ENCODE results near the gene CCL2. TPM values are rescaled to one million over a fixed set of nuclear protein-coding genes. Genes with fewer than 3 reads are reported as not detected.

CCL2 gene
- total and polyA plus RNA-seq, 2 experiments from 2014 or later = 1.5 to 18.5 TPM

- TF ChIP-seq, protein P1, sequence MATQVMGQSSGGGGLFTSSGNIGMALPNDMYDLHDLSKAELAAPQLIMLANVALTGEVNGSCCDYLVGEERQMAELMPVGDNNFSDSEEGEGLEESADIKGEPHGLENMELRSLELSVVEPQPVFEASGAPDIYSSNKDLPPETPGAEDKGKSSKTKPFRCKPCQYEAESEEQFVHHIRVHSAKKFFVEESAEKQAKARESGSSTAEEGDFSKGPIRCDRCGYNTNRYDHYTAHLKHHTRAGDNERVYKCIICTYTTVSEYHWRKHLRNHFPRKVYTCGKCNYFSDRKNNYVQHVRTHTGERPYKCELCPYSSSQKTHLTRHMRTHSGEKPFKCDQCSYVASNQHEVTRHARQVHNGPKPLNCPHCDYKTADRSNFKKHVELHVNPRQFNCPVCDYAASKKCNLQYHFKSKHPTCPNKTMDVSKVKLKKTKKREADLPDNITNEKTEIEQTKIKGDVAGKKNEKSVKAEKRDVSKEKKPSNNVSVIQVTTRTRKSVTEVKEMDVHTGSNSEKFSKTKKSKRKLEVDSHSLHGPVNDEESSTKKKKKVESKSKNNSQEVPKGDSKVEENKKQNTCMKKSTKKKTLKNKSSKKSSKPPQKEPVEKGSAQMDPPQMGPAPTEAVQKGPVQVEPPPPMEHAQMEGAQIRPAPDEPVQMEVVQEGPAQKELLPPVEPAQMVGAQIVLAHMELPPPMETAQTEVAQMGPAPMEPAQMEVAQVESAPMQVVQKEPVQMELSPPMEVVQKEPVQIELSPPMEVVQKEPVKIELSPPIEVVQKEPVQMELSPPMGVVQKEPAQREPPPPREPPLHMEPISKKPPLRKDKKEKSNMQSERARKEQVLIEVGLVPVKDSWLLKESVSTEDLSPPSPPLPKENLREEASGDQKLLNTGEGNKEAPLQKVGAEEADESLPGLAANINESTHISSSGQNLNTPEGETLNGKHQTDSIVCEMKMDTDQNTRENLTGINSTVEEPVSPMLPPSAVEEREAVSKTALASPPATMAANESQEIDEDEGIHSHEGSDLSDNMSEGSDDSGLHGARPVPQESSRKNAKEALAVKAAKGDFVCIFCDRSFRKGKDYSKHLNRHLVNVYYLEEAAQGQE (IDR thresholded peaks at IDR 0.05; ENCODE audit: unreplicated experiment) = no peak
- no peak for TF ChIP-seq STAT1 (IDR thresholded peaks at IDR 0.05; ENCODE audit: unreplicated experiment)
Observed at GRCh38 chr17:34227707-34228106, 27.4 kb upstream of the CCL2 start (continued).

DNA sequence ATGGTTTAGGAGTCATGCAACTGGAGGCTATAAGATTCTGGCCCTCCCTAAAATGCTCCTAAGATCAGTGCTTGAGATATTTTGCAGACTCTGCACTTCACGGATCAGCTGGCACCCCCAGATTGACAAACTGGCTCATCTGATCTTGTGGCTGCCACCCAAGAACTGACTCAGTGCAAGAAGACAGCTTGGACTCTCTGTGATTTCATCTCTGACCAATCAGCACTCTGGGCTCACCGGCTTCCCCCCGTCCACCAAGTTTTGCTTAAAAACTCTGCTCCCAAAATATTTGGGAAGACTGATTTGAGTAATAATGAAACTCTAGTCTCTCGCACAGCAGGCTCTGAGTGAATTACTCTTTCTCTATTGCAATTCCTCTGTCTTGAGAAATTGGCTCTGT lies 26.3 kb upstream of the CCL2 start:
- Mint-ChIP-seq H3K36me3 (ENCODE audit: low read depth) (peaks cover 9% of the 10 kb centered on the region; the same call in 2 of the 3 replicates), H3K4me3 (no peak overlapping the region), H3K9me3 (peaks cover 24% of the 10 kb centered on the region), H3K27me3 (ENCODE audit: insufficient read depth, low read depth, poor library complexity) (peaks cover 4% of the 10 kb centered on the region), H3K4me1 (peaks cover 8% of the 10 kb centered on the region), H3K27ac (no peak overlapping the region)
- Histone ChIP-seq H2AFZ (0 out of 2 replicates have a peak overlapping the region, but pooled peaks have one; percentile 12), H3K9me2 (ENCODE audit: insufficient read depth) (peaks cover 7% of the 10 kb centered on the region; the same call in 1 of the 2 replicates), H4K20me1 (replicated peaks; ENCODE audit: insufficient read depth) (no peaks in the 10 kb centered on the region), H3K79me2 (replicated peaks; ENCODE audit: insufficient read depth) (no peaks in the 10 kb centered on the region), H3K27ac (ENCODE audit: low read depth) (no peak overlapping the region), H3K27me3 (ENCODE audit: insufficient read depth) (no peaks in the 10 kb centered on the region), H3K4me2 (no peak overlapping the region), H3K4me3 (no peak overlapping the region), H3F3A (replicated peaks; ENCODE audit: low read depth) (no peaks in the 10 kb centered on the region), H3K4me1 (ENCODE audit: insufficient read depth) (peaks cover 8% of the 10 kb centered on the region), H3K36me3 (ENCODE audit: insufficient read depth) (peaks cover 4% of the 10 kb centered on the region; the same call in 1 of the 2 replicates)
- DNase-seq (ENCODE audit: low spot score) = no peak
- ATAC-seq = no peak
- TF ChIP-seq CREB1 (CRISPR knock-in tag; IDR thresholded peaks at IDR 0.05; ENCODE audit: low read depth) = no peak
- TF ChIP-seq ZNF114 (CRISPR knock-in tag; IDR thresholded peaks at IDR 0.05) = no peak
- no peak for TF ChIP-seq NANOG (IDR thresholded peaks at IDR 0.05; ENCODE audit: borderline replicate concordance)
- TF ChIP-seq EZH2phosphoT487 (IDR thresholded peaks at IDR 0.05; ENCODE audit: unreplicated experiment) = no peak
- no peak for TF ChIP-seq JUNB (IDR thresholded peaks at IDR 0.05; ENCODE audit: unreplicated experiment)
- no peak for TF ChIP-seq POLR2AphosphoS5 (IDR thresholded peaks at IDR 0.05; ENCODE audit: low read depth)
- TF ChIP-seq STAT1 (IDR thresholded peaks at IDR 0.05; ENCODE audit: unreplicated experiment) = no peak
- TF ChIP-seq, protein P2, sequence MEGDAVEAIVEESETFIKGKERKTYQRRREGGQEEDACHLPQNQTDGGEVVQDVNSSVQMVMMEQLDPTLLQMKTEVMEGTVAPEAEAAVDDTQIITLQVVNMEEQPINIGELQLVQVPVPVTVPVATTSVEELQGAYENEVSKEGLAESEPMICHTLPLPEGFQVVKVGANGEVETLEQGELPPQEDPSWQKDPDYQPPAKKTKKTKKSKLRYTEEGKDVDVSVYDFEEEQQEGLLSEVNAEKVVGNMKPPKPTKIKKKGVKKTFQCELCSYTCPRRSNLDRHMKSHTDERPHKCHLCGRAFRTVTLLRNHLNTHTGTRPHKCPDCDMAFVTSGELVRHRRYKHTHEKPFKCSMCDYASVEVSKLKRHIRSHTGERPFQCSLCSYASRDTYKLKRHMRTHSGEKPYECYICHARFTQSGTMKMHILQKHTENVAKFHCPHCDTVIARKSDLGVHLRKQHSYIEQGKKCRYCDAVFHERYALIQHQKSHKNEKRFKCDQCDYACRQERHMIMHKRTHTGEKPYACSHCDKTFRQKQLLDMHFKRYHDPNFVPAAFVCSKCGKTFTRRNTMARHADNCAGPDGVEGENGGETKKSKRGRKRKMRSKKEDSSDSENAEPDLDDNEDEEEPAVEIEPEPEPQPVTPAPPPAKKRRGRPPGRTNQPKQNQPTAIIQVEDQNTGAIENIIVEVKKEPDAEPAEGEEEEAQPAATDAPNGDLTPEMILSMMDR (conservative IDR thresholded peaks at IDR 0.05; ENCODE audit: low read depth in 2 of 2) = no peak
- no peak for TF ChIP-seq ETS1 (IDR thresholded peaks at IDR 0.05)
- TF ChIP-seq, protein P1 (IDR thresholded peaks at IDR 0.05; ENCODE audit: unreplicated experiment) = no peak

Measured in GM23338 (cell line).